HepG2 (cell line): Measurements from ENCODE around the gene KDM4E. TPM values are rescaled to one million over a fixed set of nuclear protein-coding genes. Genes with fewer than 3 reads are reported as not detected.
A peak's percentile ranks its signal among the peaks of the same experiment; 100 is the strongest.

ENCODE experiments used
- FOXO1 ChIP-seq: sonication (generic); formaldehyde crosslinking; IDR thresholded peaks from 2 replicates; pipeline ENCODE4 v1.4.0; 2020; ENCODE audit warnings: missing genetic modification reagents
- IRF2 ChIP-seq: IDR thresholded peaks from 2 replicates; pipeline ENCODE4 v1.6.1; 2018; ENCODE audit warnings: missing genetic modification reagents, missing compliant biosample characterization
- KLF6 ChIP-seq: IDR thresholded peaks from 2 replicates; pipeline ENCODE4 v1.8.0; 2016; ENCODE audit warnings: missing biosample characterization, missing genetic modification reagents
- MATR3 ChIP-seq: sonication (generic); formaldehyde crosslinking; IDR thresholded peaks from 2 replicates; pipeline ENCODE4 v1.4.0; 2020; ENCODE audit warnings: missing genetic modification reagents
- POGK ChIP-seq: sonication (generic); formaldehyde crosslinking; conservative IDR thresholded peaks from 2 replicates; pipeline ENCODE4 v1.8.0; 2022; ENCODE audit warnings: mild to moderate bottlenecking, moderate library complexity, missing genetic modification reagents
- POLR2A ChIP-seq, 2 experiments: IDR thresholded peaks; 2 replicates each; pipeline ENCODE4 v1.6.1; 2011; ENCODE audit warnings: low read depth in 2 of 2, low read length in 2 of 2, mild to moderate bottlenecking in 1 of 2, moderate library complexity in 1 of 2; ENCODE audit not compliant: insufficient read depth in 1 of 2
- RARA ChIP-seq: IDR thresholded peaks from 2 replicates; pipeline ENCODE4 v1.6.1; 2016; ENCODE audit warnings: missing genetic modification reagents, missing compliant biosample characterization
- THAP8 ChIP-seq: sonication (generic); formaldehyde crosslinking; IDR thresholded peaks from 2 replicates; pipeline ENCODE4 v1.5.1; 2020; ENCODE audit warnings: missing genetic modification reagents, mild to moderate bottlenecking, borderline replicate concordance
- TOPORS ChIP-seq: sonication (generic); formaldehyde crosslinking; IDR thresholded peaks from 2 replicates; pipeline ENCODE4 v1.8.0; 2023; ENCODE audit warnings: mild to moderate bottlenecking, missing genetic modification reagents
- ZFAT ChIP-seq: sonication (generic); formaldehyde crosslinking; conservative IDR thresholded peaks from 2 replicates; pipeline ENCODE4 v1.8.1; 2023; ENCODE audit warnings: missing genetic modification reagents, inconsistent platforms
- ZFP36 ChIP-seq: fragments of 150-350 bp; IDR thresholded peaks from 2 replicates; pipeline ENCODE4 v1.6.1; 2018; ENCODE audit warnings: borderline replicate concordance, low read length, low read depth; ENCODE audit not compliant: partially characterized antibody
- ZNF280B ChIP-seq: sonication (generic); formaldehyde crosslinking; IDR thresholded peaks from 2 replicates; pipeline ENCODE4 v1.5.0; 2020; ENCODE audit warnings: missing genetic modification reagents, mild to moderate bottlenecking, borderline replicate concordance
- ZNF552 ChIP-seq: sonication (generic); formaldehyde crosslinking; IDR thresholded peaks from 2 replicates; pipeline ENCODE4 v1.9.0; 2022; ENCODE audit warnings: missing genetic modification reagents, mild to moderate bottlenecking, borderline replicate concordance
- ZNF557 ChIP-seq: sonication (generic); formaldehyde crosslinking; IDR thresholded peaks from 2 replicates; pipeline ENCODE4 v1.4.0; 2020; ENCODE audit warnings: missing genetic modification reagents
- ZNF563 ChIP-seq: sonication (generic); formaldehyde crosslinking; IDR thresholded peaks from 2 replicates; pipeline ENCODE4 v1.8.0; 2022; ENCODE audit warnings: mild to moderate bottlenecking, moderate library complexity, missing genetic modification reagents
- polyA plus RNA-seq, 8 experiments: library from polyadenylated mRNA; depleted of rRNA in 3 of 8; stranded (reverse) in 7 of 8; unstranded in 1 of 8; fragments of >200 nt; fragmentation: Illumina TruSeq in 4 of 8; extraction: Trizol in 4 of 8; gene quantifications; 2 replicates each; pipeline versions ENCODE4 v1.2.1 to v1.2.3, GENCODE V29; 2011 to 2016; ENCODE audit warnings: low read depth in 4 of 8, missing spikeins in 1 of 8, mixed read lengths in 1 of 8; ENCODE audit not compliant: insufficient read depth in 1 of 8
- total RNA-seq, 5 experiments: library from RNA; depleted of rRNA; stranded (reverse); fragments of >200 nt; fragmentation: Illumina TruSeq; extraction: Trizol; gene quantifications; 2 replicates each; pipeline ENCODE4 v1.2.3, GENCODE V29; 2016; ENCODE audit warnings: low read depth in 1 of 5
- TF ChIP-seq, protein P1 (sequence below): sonication (generic); formaldehyde crosslinking; IDR thresholded peaks from 2 replicates; pipeline ENCODE4 v1.4.0; 2020; ENCODE audit warnings: mild to moderate bottlenecking, missing genetic modification reagents

Gene KDM4E
- total and polyA plus RNA-seq, 2 of the 13 experiments (the other 11 are each of a cell fraction or from before 2014, with no cell fraction given) = not detected

DNA sequence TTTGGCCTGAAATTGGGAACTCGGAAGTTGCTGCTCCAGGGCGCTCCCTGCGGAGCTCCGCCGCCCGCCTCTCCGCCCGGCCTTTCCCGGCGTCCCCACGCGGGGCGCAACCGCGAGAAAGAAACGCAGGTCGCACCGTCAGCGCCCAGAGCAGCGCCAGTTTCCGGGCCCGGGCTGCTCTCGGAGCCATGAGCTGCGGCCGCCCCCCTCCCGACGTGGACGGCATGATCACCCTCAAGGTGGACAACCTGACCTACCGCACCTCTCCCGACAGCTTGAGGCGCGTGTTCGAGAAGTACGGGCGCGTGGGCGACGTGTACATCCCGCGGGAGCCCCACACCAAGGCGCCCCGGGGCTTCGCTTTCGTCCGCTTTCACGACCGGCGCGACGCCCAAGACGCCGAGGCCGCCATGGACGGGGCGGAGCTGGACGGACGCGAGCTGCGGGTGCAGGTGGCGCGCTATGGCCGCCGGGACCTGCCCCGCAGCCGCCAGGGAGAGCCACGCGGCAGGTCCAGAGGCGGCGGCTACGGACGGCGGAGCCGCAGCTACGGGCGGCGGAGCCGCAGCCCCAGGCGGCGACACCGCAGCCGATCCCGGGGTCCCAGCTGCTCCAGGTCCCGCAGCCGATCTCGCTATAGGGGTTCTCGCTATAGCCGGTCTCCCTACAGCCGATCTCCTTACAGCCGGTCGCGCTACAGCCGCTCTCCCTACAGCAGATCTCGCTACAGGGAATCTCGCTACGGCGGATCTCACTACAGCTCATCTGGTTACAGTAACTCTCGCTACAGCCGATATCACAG is 42.2 kb downstream of the KDM4E start (continued):
- TF ChIP-seq, protein P1, sequence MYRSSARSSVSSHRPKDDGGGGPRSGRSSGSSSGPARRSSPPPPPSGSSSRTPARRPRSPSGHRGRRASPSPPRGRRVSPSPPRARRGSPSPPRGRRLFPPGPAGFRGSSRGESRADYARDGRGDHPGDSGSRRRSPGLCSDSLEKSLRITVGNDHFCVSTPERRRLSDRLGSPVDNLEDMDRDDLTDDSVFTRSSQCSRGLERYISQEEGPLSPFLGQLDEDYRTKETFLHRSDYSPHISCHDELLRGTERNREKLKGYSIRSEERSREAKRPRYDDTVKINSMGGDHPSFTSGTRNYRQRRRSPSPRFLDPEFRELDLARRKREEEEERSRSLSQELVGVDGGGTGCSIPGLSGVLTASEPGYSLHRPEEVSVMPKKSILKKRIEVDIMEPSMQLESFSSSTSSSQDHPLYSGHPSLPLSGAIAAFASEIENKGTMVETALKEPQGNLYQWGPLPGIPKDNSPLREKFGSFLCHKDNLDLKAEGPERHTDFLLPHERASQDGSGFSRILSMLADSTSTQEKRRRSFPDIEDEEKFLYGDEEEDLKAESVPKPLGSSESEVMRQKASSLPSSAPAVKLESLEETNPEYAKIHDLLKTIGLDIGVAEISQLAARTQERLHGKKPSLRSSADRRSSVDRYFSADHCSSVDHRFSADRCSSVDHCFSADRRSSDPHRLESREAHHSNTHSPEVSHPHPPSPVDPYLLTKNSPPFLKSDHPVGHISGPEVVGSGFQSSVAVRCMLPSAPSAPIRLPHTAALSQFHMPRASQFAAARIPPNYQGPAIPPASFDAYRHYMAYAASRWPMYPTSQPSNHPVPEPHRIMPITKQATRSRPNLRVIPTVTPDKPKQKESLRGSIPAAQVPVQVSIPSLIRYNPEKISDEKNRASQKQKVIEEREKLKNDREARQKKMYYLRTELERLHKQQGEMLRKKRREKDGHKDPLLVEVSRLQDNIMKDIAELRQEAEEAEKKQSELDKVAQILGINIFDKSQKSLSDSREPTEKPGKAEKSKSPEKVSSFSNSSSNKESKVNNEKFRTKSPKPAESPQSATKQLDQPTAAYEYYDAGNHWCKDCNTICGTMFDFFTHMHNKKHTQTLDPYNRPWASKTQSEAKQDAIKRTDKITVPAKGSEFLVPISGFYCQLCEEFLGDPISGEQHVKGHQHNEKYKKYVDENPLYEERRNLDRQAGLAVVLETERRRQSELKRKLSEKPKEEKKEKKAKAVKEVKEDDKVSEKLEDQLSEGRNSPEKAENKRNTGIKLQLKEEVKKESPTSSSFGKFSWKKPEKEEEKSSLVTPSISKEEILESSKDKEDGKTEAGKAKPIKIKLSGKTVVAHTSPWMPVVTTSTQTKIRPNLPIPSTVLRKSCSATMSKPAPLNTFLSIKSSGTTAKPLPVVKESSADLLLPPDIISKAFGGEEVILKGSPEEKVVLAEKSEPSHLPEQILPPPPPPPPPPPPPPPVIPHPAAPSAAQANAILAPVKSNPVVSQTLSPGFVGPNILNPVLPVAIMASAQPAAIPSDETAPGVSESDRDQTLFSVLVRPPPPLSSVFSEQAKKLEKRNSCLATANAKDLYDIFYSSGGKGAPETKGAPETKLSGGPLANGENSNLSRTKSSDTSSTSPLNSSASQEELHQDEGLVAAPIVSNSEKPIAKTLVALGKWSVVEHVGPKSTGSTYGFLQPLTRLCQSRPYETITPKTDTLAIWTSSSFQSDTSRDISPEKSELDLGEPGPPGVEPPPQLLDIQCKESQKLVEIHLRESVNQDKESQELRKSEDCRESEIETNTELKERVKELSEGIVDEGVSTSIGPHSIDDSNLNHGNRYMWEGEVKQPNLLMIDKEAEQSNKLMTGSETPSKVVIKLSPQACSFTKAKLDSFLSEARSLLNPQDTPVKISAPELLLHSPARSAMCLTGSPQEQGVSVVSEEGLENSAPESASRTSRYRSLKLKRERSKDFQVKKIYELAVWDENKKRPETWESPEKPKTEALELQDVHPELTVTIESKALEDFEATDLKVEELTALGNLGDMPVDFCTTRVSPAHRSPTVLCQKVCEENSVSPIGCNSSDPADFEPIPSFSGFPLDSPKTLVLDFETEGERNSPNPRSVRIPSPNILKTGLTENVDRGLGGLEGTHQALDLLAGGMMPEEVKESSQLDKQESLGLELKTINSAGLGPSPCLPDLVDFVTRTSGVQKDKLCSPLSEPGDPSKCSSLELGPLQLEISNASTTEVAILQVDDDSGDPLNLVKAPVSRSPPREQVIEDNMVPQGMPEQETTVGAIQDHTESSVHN (CRISPR knock-in tag) = no peak
- TF ChIP-seq POGK (CRISPR knock-in tag) (peak; percentile 84), MATR3 (CRISPR knock-in tag) (no peak), IRF2 (CRISPR knock-in tag) (peak; percentile 56; the same call in 1 of the 2 replicates), ZFAT (0 out of 2 replicates have a peak, but pooled peaks have one; percentile 30), ZNF552 (CRISPR knock-in tag) (no peak), ZNF280B (CRISPR knock-in tag) (peak; percentile 49; the same call in 1 of the 2 replicates), FOXO1 (CRISPR knock-in tag) (peak; percentile 25; the same call in 1 of the 2 replicates), ZFP36 (no peak), THAP8 (CRISPR knock-in tag) (no peak), ZNF563 (CRISPR knock-in tag) (peak; percentile 46), TOPORS (peak; percentile 76; the same call in 1 of the 2 replicates), KLF6 (CRISPR knock-in tag) (peak; percentile 37; the same call in 1 of the 2 replicates), RARA (CRISPR knock-in tag) (no peak), ZNF557 (CRISPR knock-in tag) (no peak), POLR2A (IDR thresholded peaks at IDR 0.05; ENCODE audit: insufficient read depth in 1 of 2, low read depth in 2 of 2, low read length in 2 of 2) (peak; percentile 60 to 66)
